Measurements from ENCODE around the gene NAPEPLD. TPM values are rescaled to one million over a fixed set of nuclear protein-coding genes. Genes with fewer than 3 reads are reported as not detected.
"Not testable (repeated sequence)": the region's sequence is repeated elsewhere in the genome, so short reads cannot be mapped to it uniquely, and the experiment has no call there.

NAPEPLD gene
- polyA plus RNA-seq, 1 donor from 2014 or later = 8.8 TPM

- Histone ChIP-seq H3K9me2 (ENCODE audit: insufficient read depth, low read length) (no peaks in the 10 kb centered on the region), H3K4me2 (ENCODE audit: low read length) (no peak overlapping the region), H3K36me3 (ENCODE audit: insufficient read depth, low read length) (no peaks in the 10 kb centered on the region), H4K20me1 (ENCODE audit: insufficient read depth) (no peaks in the 10 kb centered on the region), H3K4me3 (ENCODE audit: low read length) (no peak overlapping the region), H3K27ac (ENCODE audit: low read length) (no peak overlapping the region), H3F3A (ENCODE audit: insufficient read depth, low read length, poor library complexity, severe bottlenecking) (no peaks in the 10 kb centered on the region), H3K9me3 (ENCODE audit: low read length) (no peaks in the 10 kb centered on the region), H3K9ac (ENCODE audit: low read length) (no peak overlapping the region), H2AFZ (ENCODE audit: low read depth, low read length) (no peak overlapping the region), H3K79me2 (replicated peaks; ENCODE audit: insufficient read depth, low read length) (no peaks in the 10 kb centered on the region), H3K27me3 (ENCODE audit: insufficient read depth, low read depth, low read length) (no peaks in the 10 kb centered on the region)
- TF ChIP-seq REST (IDR thresholded peaks at IDR 0.05; ENCODE audit: borderline replicate concordance) (no peak), RAD21 (conservative IDR thresholded peaks at IDR 0.05) (no peak), EP300 (conservative IDR thresholded peaks at IDR 0.05; ENCODE audit: poor library complexity, severe bottlenecking) (no peak), TAF1 (IDR thresholded peaks at IDR 0.05; ENCODE audit: low read depth) (no peak), POLR2AphosphoS5 (IDR thresholded peaks at IDR 0.05) (no peak), EZH2 (IDR thresholded peaks at IDR 0.05; ENCODE audit: borderline replicate concordance, insufficient read depth, low read length, poor library complexity, severe bottlenecking) (no peak), SMC3 (conservative IDR thresholded peaks at IDR 0.05; ENCODE audit: poor library complexity) (no peak), CTCF (IDR thresholded peaks at IDR 0.05; ENCODE audit: poor library complexity, severe bottlenecking) (no peak), MXI1 (conservative IDR thresholded peaks at IDR 0.05; ENCODE audit: poor library complexity, severe bottlenecking) (no peak)
Observed at GRCh38 chr7:103059471-103059870, 89.4 kb downstream of the NAPEPLD start.

- H3K9ac ChIP-seq (ENCODE audit: low read length) = no peak overlapping the region
- no peak for TF ChIP-seq CTCF (IDR thresholded peaks at IDR 0.05; ENCODE audit: poor library complexity, severe bottlenecking)
- TF ChIP-seq EP300 (conservative IDR thresholded peaks at IDR 0.05; ENCODE audit: poor library complexity, severe bottlenecking) = no peak
- no peak for TF ChIP-seq RAD21 (conservative IDR thresholded peaks at IDR 0.05)
- no peak for TF ChIP-seq EZH2 (IDR thresholded peaks at IDR 0.05; ENCODE audit: borderline replicate concordance, insufficient read depth, low read length, poor library complexity, severe bottlenecking)
- TF ChIP-seq SMC3 (conservative IDR thresholded peaks at IDR 0.05; ENCODE audit: poor library complexity) = no peak
- TF ChIP-seq TAF1 (IDR thresholded peaks at IDR 0.05; ENCODE audit: low read depth) = no peak
- no peak for TF ChIP-seq POLR2AphosphoS5 (IDR thresholded peaks at IDR 0.05)
- TF ChIP-seq REST (IDR thresholded peaks at IDR 0.05; ENCODE audit: borderline replicate concordance) = no peak
- no peak for TF ChIP-seq MXI1 (conservative IDR thresholded peaks at IDR 0.05; ENCODE audit: poor library complexity, severe bottlenecking)
- no peak overlapping the region for H3K27ac ChIP-seq (ENCODE audit: low read length)
- H3K4me2 ChIP-seq (ENCODE audit: low read length) = no peak overlapping the region
- H3K9me2 ChIP-seq (ENCODE audit: insufficient read depth, low read length) = no peaks in the 10 kb centered on the region
- H3K27me3 ChIP-seq (ENCODE audit: insufficient read depth, low read depth, low read length) = no peaks in the 10 kb centered on the region
- no peaks in the 10 kb centered on the region for H3K9me3 ChIP-seq (ENCODE audit: low read length)
- H4K20me1 ChIP-seq (ENCODE audit: insufficient read depth) = no peaks in the 10 kb centered on the region
- H3F3A ChIP-seq (ENCODE audit: insufficient read depth, low read length, poor library complexity, severe bottlenecking) = no peaks in the 10 kb centered on the region
- no peak overlapping the region for H3K4me3 ChIP-seq (ENCODE audit: low read length)
- H2AFZ ChIP-seq (ENCODE audit: low read depth, low read length) = no peak overlapping the region
- H3K79me2 ChIP-seq (replicated peaks; ENCODE audit: insufficient read depth, low read length) = no peaks in the 10 kb centered on the region
- no peaks in the 10 kb centered on the region for H3K36me3 ChIP-seq (ENCODE audit: insufficient read depth, low read length)
Observed at GRCh38 chr7:103058122-103058521, 90.8 kb downstream of the NAPEPLD start.

GRCh38 chr7:103056006-103056405 is 92.9 kb downstream of the NAPEPLD start:
- H3F3A ChIP-seq (ENCODE audit: insufficient read depth, low read length, poor library complexity, severe bottlenecking); H3K9me3 ChIP-seq (ENCODE audit: low read length); H3K27me3 ChIP-seq (ENCODE audit: insufficient read depth, low read depth, low read length); H4K20me1 ChIP-seq (ENCODE audit: insufficient read depth); H3K9ac ChIP-seq (ENCODE audit: low read length); H2AFZ ChIP-seq (ENCODE audit: low read depth, low read length); H3K27ac ChIP-seq (ENCODE audit: low read length); H3K9me2 ChIP-seq (ENCODE audit: insufficient read depth, low read length); H3K4me3 ChIP-seq (ENCODE audit: low read length); H3K4me2 ChIP-seq (ENCODE audit: low read length); H3K79me2 ChIP-seq (replicated peaks; ENCODE audit: insufficient read depth, low read length); H3K36me3 ChIP-seq (ENCODE audit: insufficient read depth, low read length): not testable (repeated sequence)
